Endothelial cell of umbilical vein (primary cell): ENCODE measurements around the gene SMIM26. TPM values are rescaled to one million over a fixed set of nuclear protein-coding genes. Genes with fewer than 3 reads are reported as not detected.

Source experiments
- BruUV-seq: library from RNA; stranded (reverse); fragments of 400-500 nt; replicated peaks from 2 replicates; lab custom pipeline; 2021; lab: Mats Ljungman, UMichigan
- CTCF ChIA-PET: fragments of 300-600, 350-600 bp; sonication (Branson Sonifier 250); formaldehyde crosslinking; loops from one replicate; lab custom pipeline; 2021; ENCODE audit warnings: antibody characterized with exemption, inconsistent platforms; lab: Charles Lee
- POLR2A ChIA-PET: fragments of 300-600, 350-600 bp; sonication (Branson Sonifier 250); formaldehyde crosslinking; loops from one replicate; lab custom pipeline; 2021; ENCODE audit warnings: antibody characterized with exemption, inconsistent platforms; lab: Charles Lee
- DNase-seq: peaks from one replicate; pipeline ENCODE4 v3.0.0-alpha.2; 2011; ENCODE audit warnings: low read depth, low spot score
- FAIRE-seq: peaks from 2 replicates; lab custom pipeline; 2011; peaks lifted over from hg19 to GRCh38; lab: Jason Lieb, UNC
- H2AFZ ChIP-seq: 2 replicates; pipeline ENCODE4 v1.6.0; 2012; ENCODE audit warnings: low read depth, low read length, control low read depth, inconsistent platforms
- H3K27ac ChIP-seq: 2 replicates; pipeline ENCODE4 v1.5.1; 2011; ENCODE audit warnings: low read depth, mild to moderate bottlenecking, control low read depth, low read length, moderate library complexity; ENCODE audit not compliant: insufficient read depth
- H3K27me3 ChIP-seq, 2 experiments: 2 replicates each; pipeline versions ENCODE4 v1.6.0 to v1.6.1; 2011; ENCODE audit warnings: low read length in 2 of 2, mixed read lengths in 1 of 2; ENCODE audit not compliant: control insufficient read depth in 2 of 2, insufficient read depth in 2 of 2
- H3K36me3 ChIP-seq, 2 experiments: 2 replicates in 1 of 2; 3 replicates in 1 of 2; pipeline ENCODE4 v1.5.1; 2011; ENCODE audit warnings: low read length in 2 of 2, mild to moderate bottlenecking in 1 of 2, moderate library complexity in 1 of 2; ENCODE audit not compliant: control insufficient read depth in 2 of 2, insufficient read depth in 2 of 2; ENCODE audit errors: extremely low read depth in 1 of 2
- H3K4me1 ChIP-seq: 3 replicates; pipeline ENCODE4 v1.5.1; 2011; ENCODE audit warnings: mild to moderate bottlenecking, low read length; ENCODE audit not compliant: control insufficient read depth, insufficient read depth; ENCODE audit errors: extremely low read depth
- H3K4me2 ChIP-seq: 2 replicates; pipeline ENCODE4 v1.6.1; 2011; ENCODE audit warnings: low read length, control low read depth, mixed read lengths; ENCODE audit not compliant: insufficient read depth
- H3K4me3 ChIP-seq, 3 experiments: fragments of 200-600 bp in 1 of 3; sonication (generic), shearing (Covaris generic) in 1 of 3; replicated peaks in 1 of 3; 2 replicates each; pipeline ENCODE4 v1.5.1; 2011 to 2016; ENCODE audit warnings: control low read depth in 3 of 3, low read length in 3 of 3, mild to moderate bottlenecking in 2 of 3, inconsistent platforms in 1 of 3, low read depth in 1 of 3, moderate library complexity in 1 of 3; ENCODE audit not compliant: insufficient read depth in 1 of 3
- H3K79me2 ChIP-seq: 2 replicates; pipeline ENCODE4 v1.6.0; 2012; ENCODE audit warnings: low read length, inconsistent platforms; ENCODE audit not compliant: control insufficient read depth, insufficient read depth
- H3K9ac ChIP-seq: replicated peaks from 2 replicates; pipeline ENCODE3; 2011; ENCODE audit warnings: low read length, control low read depth; ENCODE audit not compliant: insufficient read depth; ENCODE audit errors: extremely low read depth
- H3K9me1 ChIP-seq: replicated peaks from 3 replicates; pipeline ENCODE4 v1.6.0; 2011; ENCODE audit warnings: mild to moderate bottlenecking, low read length; ENCODE audit not compliant: control insufficient read depth, insufficient read depth; ENCODE audit errors: extremely low read depth
- H3K9me3 ChIP-seq: replicated peaks from 2 replicates; pipeline ENCODE4 v1.5.1; 2012; ENCODE audit warnings: low read length, inconsistent platforms; ENCODE audit not compliant: control insufficient read depth, insufficient read depth
- H4K20me1 ChIP-seq: replicated peaks from 2 replicates; pipeline ENCODE3; 2011; ENCODE audit warnings: mild to moderate bottlenecking, low read length; ENCODE audit not compliant: control insufficient read depth, insufficient read depth; ENCODE audit errors: extremely low read depth
- CTCF ChIP-seq, 2 donors: IDR thresholded peaks; 1 replicate in 1 of 2; 2 replicates in 1 of 2; pipeline ENCODE4 v1.5.1; 2011; ENCODE audit warnings: low read length in 2 of 2, mild to moderate bottlenecking in 2 of 2, moderate library complexity in 2 of 2, control low read depth in 1 of 2, inconsistent platforms in 1 of 2, low read depth in 1 of 2; ENCODE audit not compliant: insufficient read depth in 1 of 2; ENCODE audit errors: extremely low read depth in 1 of 2
- EZH2 ChIP-seq: IDR thresholded peaks from 2 replicates; pipeline ENCODE4 v1.6.1; 2012; ENCODE audit warnings: borderline replicate concordance, low read depth, mild to moderate bottlenecking, moderate library complexity, low read length, inconsistent platforms; ENCODE audit not compliant: severe bottlenecking
- FOS ChIP-seq: IDR thresholded peaks from 2 replicates; pipeline ENCODE4 v1.6.1; 2011; ENCODE audit warnings: mild to moderate bottlenecking, low read length, moderate library complexity, borderline replicate concordance; ENCODE audit not compliant: insufficient read depth
- GATA2 ChIP-seq: IDR thresholded peaks from 2 replicates; pipeline ENCODE4 v1.7.0; 2011; ENCODE audit warnings: low read depth, mild to moderate bottlenecking, moderate library complexity, mixed read lengths, low read length; ENCODE audit not compliant: insufficient read length, insufficient read depth
- POLR2A ChIP-seq: IDR thresholded peaks from 2 replicates; pipeline ENCODE4 v1.6.1; 2012; ENCODE audit warnings: low read depth, mild to moderate bottlenecking, control low read depth, low read length
- POLR2AphosphoS5 ChIP-seq: IDR thresholded peaks from 2 replicates; pipeline ENCODE4 v1.6.1; 2012; ENCODE audit warnings: low read depth, mild to moderate bottlenecking, control low read depth, low read length, moderate library complexity; ENCODE audit not compliant: insufficient read depth
- dilution Hi-C: fragments of 300-500 bp; cut with MboI; formaldehyde crosslinking; loops from one replicate; pipeline ENCODE4 v1.15.0; 2019; ENCODE audit warnings: low sequenced_read_pairs; ENCODE audit not compliant: extremely low pct_ligation_motif_present
- intact Hi-C: fragments of 100-400 bp; cut with micrococcal nuclease; formaldehyde crosslinking; loops from one replicate; pipeline ENCODE4 v1.10.0; 2022
- polyA plus RNA-seq, 4 experiments: library from polyadenylated mRNA; depleted of rRNA in 3 of 4; stranded (reverse) in 3 of 4; unstranded in 1 of 4; fragments of >200 nt; gene quantifications; 2 replicates each; pipeline versions ENCODE4 v1.2.1 to v1.2.3, GENCODE V29; 2011 to 2012; ENCODE audit warnings: missing spikeins in 1 of 4
- total RNA-seq: library from RNA; stranded (reverse); gene quantifications from 2 replicates; pipeline ENCODE4 v1.2.3, GENCODE V29; 2021
- TF ChIP-seq, protein P1 (sequence below): IDR thresholded peaks from 2 replicates; pipeline ENCODE4 v1.6.1; 2011; ENCODE audit not compliant: insufficient read depth, insufficient read length

Gene SMIM26
- total and polyA plus RNA-seq, 2 donors (not counting 3 experiments of a cell fraction or from before 2014, with no cell fraction given), result 54.1 to 92.0 TPM

- POLR2A ChIA-PET, result no interaction called here
These were observed 18.8 kb upstream of the SMIM26 start for GRCh38 chr20:18548465-18548864.

More at GRCh38 chr20:18548465-18548864, 18.8 kb upstream of the SMIM26 start:
- no peaks in the 10 kb centered on the region for H3K4me1 ChIP-seq
- no peaks in the 10 kb centered on the region for H3K79me2 ChIP-seq
- FAIRE-seq (no peak), DNase-seq (no peak)
- CTCF ChIA-PET, result no interaction called here
- H2AFZ ChIP-seq, result no peak overlapping the region
- H4K20me1 ChIP-seq, result no peaks in the 10 kb centered on the region
- no peaks in the 10 kb centered on the region for H3K9me1 ChIP-seq
- H3K4me3 ChIP-seq, result no peak overlapping the region
- H3K36me3 ChIP-seq, result peaks cover 10 to 16% of the 10 kb centered on the region in 2 experiments
- no peak overlapping the region for H3K27ac ChIP-seq
- H3K27me3 ChIP-seq, result no peaks in the 10 kb centered on the region
- no peak for TF ChIP-seq POLR2AphosphoS5
- TF ChIP-seq, protein P1, sequence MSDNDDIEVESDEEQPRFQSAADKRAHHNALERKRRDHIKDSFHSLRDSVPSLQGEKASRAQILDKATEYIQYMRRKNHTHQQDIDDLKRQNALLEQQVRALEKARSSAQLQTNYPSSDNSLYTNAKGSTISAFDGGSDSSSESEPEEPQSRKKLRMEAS, result no peak
- no peak for TF ChIP-seq CTCF (IDR thresholded peaks at IDR 0.05; ENCODE audit: extremely low read depth in 1 of 2, insufficient read depth in 1 of 2, low read depth in 1 of 2, low read length in 2 of 2)
- no peak for TF ChIP-seq GATA2
- no peak for TF ChIP-seq EZH2
- no peak for TF ChIP-seq POLR2A
- TF ChIP-seq FOS, result no peak
- intact Hi-C loops (no loop called here), dilution Hi-C loops (no loop called here)
- no TSS peak for BruUV-seq
- H3K4me2 ChIP-seq, result no peak overlapping the region
- H3K9ac ChIP-seq, result no peak overlapping the region
- H3K9me3 ChIP-seq, result no peaks in the 10 kb centered on the region
